ENCODE data around the gene SMG1.
A peak's percentile ranks its signal among the peaks of the same experiment; 100 is the strongest.

The SMG1 gene

DNA sequence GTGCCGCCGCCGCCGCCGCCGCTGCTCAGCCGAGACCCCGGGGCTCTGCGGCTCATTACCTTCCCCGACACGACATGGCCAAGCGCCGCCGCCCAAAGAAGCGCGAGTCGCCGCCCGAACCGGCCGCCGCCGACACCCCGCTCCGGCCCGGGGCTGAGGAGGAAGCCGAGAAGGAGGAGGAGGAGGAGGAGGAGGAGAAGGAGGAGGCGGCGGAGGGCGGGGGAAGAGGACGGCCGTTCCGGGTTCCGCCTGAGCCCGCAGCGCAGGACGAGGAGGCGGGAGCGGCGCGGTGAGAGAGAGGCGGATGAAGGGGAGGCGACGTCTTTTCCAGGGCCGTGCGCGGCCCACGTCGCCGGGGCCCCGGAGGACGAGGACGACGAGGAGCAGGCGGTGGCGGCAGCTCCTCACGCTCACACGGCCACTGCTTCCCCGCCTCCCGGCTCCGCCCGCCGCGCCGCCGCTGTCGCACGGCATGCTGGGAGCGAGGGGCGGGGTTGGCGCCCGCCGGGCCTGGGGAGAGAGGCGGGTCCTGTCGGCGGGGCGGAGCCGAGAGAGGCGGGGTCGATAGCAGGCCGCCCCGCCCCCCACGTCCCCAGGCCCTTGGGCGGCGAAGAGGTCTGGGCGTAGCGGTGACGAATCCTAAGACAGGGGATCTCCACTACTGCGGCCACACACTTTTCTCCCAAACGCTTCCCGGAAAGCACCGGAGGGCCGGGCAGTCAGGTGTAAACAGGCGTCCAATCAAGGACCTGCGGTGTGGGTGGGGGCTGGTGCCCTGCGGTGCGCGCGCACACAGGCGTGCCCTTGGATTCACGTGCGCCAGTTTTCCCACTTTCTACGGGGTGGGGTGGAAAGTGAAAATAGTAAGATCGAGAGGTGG lies at the start of gene SMG1:
TSS of gene SMG1 (minus strand) at position 423 of the 880 bp plus-strand sequence. CDS start at position 56, 367 bp downstream.
- DNase-seq (ENCODE audit: low spot score): peak; percentile 91

DNA sequence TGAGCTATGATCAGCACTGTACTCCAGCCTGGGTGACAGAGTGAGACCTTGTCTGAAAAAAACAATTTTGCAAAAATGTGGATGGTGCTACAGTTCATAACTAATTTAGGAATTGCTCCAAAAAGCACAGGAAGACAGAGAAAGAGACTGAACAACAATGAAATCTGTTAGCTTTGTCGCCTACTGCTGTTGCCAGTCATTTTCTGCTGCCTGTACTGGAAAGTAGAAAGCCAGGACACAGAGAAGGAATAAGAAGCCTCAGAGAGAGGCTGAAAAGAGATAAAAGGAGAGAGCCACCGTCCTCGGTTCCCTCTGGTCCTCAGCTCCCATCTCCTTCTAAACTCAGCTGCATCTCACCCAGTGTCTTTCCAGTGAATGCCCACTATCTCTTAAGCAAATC lies 48.9 kb upstream of the SMG1 start:
- DNase-seq (ENCODE audit: low spot score): no peak
- TF ChIP-seq, protein P1, sequence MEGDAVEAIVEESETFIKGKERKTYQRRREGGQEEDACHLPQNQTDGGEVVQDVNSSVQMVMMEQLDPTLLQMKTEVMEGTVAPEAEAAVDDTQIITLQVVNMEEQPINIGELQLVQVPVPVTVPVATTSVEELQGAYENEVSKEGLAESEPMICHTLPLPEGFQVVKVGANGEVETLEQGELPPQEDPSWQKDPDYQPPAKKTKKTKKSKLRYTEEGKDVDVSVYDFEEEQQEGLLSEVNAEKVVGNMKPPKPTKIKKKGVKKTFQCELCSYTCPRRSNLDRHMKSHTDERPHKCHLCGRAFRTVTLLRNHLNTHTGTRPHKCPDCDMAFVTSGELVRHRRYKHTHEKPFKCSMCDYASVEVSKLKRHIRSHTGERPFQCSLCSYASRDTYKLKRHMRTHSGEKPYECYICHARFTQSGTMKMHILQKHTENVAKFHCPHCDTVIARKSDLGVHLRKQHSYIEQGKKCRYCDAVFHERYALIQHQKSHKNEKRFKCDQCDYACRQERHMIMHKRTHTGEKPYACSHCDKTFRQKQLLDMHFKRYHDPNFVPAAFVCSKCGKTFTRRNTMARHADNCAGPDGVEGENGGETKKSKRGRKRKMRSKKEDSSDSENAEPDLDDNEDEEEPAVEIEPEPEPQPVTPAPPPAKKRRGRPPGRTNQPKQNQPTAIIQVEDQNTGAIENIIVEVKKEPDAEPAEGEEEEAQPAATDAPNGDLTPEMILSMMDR (IDR thresholded peaks at IDR 0.05; ENCODE audit: extremely low read depth, missing control alignments): no peak

DNA sequence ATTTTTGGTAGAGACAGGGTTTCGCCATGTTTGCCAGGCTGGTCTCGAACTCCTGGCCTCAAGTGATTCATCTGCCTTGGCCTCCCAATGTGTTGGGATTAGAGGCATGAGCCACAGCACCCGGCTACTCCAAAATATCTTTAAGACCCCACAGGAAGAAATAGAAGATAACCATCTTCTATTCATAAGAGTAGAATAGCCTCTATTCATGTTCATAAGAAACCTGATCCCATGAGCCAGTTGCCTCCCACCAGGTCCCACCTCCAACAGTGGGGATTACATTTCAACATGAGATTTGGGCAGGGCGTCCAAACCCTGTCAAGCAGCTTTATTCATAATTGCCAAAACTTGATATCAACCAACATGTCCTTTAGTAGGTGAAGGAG lies 43.6 kb upstream of the SMG1 start:
- TF ChIP-seq, protein P1 (IDR thresholded peaks at IDR 0.05; ENCODE audit: extremely low read depth, missing control alignments): no peak

DNA sequence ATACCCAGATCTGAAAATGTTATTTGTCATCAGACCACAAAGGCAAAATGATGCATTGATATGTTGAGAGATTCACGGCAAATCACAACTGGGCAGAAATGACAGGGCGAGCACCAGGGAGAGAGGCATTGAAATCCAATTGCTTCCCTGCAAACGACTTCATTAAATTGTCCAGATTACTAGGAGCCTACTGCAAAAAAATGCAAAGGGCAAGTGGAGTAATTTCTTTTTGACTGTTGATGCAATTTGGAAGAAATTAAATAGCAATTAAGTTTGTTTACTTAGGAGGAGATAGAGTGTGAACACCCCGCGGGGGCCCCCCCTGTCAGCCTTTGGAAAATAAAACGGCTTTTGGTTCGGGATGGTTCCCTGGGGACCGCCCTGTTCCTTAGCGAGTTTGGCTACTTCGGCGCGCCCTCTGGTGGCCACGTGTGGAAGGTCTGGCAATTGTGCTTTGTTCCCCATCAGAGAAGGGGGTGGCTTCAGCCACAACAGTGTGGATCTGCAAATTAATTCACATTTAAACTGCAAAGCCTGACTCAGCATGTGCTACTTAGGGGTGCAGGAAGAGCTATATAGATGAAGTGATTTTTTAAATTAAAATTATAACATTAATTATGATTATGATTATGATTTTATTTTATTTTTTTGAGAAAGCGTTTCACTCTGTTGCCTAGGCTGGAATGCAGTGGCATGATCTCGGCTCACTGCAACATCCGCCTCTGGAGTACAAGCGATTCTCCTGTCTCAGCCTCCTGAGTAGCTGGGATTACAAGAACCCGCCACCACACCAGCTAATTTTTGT lies 43.0 kb upstream of the SMG1 start:
- TF ChIP-seq, protein P1 (IDR thresholded peaks at IDR 0.05; ENCODE audit: extremely low read depth, missing control alignments): peak; percentile 95
- DNase-seq (ENCODE audit: low spot score): peak; percentile 85

More for the DNA sequence above, 43.6 kb upstream of the SMG1 start:
- no peak for DNase-seq (ENCODE audit: low spot score)

DNA sequence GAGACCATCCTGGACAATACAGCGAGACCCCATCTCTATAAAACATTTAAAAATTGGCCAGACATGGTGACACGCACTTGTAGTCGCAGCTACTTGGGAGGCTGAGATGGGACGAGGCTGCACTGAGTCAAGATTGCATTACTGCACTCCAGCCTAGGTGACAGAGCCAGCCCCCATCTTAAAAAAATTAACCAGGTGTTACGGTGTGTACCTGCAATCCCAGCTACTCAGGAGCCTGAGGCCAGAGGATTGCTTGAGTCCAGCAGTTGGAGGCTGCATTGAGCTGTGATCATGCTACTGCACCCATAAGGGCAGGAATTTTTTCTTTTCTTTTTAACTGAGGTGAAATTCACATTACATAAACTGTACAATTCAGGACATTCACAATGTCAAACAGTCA lies 40.6 kb upstream of the SMG1 start:
- DNase-seq (ENCODE audit: low spot score): no peak
- TF ChIP-seq, protein P1 (IDR thresholded peaks at IDR 0.05; ENCODE audit: extremely low read depth, missing control alignments): no peak

DNA sequence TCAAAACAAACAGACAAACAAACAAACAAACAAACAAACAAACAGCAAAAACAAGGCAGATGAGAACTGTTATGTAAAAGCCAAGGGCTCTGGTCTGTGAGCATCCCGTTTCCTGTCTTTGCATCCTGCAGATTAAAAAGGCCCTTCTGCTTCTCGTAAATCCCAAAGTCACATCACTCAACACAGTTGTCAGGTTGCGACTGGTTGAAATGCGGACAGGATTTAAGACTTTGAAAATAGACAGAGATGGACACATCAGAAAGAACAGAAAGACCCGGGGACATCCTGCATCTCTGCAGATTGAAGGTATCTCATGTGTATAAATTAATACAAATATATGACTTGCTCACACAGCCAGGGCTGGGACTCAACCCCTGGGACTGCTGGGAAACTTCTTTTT lies 39.3 kb upstream of the SMG1 start:
- DNase-seq (ENCODE audit: low spot score): no peak
- TF ChIP-seq, protein P1 (IDR thresholded peaks at IDR 0.05; ENCODE audit: extremely low read depth, missing control alignments): no peak

DNA sequence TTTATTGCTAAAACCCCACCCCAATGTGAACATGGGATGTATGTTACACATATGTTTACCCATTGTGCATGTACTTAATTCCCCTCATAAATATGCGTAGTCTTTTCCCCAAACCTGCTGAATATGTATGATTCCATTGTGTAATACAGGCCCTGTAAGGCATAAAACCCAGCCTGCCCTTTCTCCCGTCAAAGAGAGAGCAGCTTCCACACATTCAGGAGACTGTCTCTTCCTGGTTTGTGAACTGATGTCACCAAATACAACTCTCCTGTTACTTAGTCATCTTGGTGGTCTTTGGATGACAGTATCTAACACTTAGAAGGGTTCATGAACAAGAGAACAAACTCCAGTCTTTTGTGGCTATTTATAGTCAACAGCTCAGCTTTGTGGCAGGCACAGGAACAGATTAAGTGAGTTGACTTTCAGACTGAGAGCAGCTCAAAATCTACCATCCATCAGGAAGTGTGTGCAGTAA lies 32.9 kb upstream of the SMG1 start:
- TF ChIP-seq, protein P1 (IDR thresholded peaks at IDR 0.05; ENCODE audit: extremely low read depth, missing control alignments): no peak
- DNase-seq (ENCODE audit: low spot score): no peak
